ENCODE data around the gene FCRLA. TPM values are rescaled to one million over a fixed set of nuclear protein-coding genes. Genes with fewer than 3 reads are reported as not detected.
"Not testable (repeated sequence)": the region's sequence is repeated elsewhere in the genome, so short reads cannot be mapped to it uniquely, and the experiment has no call there.

The FCRLA gene
- total and polyA plus RNA-seq, 2 donors = 0.48 TPM; not detected in 1

DNA sequence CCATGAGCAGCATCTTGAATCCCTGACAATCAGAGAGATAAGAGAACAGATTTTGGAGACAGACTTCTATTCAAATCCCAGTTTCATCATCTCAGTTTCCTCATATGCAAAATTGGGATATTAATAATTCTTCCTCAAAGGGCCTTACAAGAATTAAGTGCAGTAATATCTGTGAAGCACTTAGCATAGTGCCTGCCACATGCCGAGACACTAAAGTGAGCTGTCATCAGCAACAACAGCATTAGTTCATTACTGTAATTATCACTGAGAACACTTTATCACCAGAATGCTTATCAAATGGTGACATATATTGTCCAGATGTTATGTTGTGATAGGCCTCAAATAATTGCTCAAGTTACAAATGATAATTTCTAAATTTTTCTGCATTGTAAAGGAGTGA is 13.4 kb downstream of the FCRLA start:
- no peaks in the 10 kb centered on the region for H3K36me3 ChIP-seq (ENCODE audit: insufficient read depth)
- WGBS = 72% methylated on average over 1 of the region's 1 CpG
- H3K27ac ChIP-seq (ENCODE audit: low read depth) = no peak overlapping the region
- H3K4me3 ChIP-seq (ENCODE audit: low read depth, low read length) = no peak overlapping the region
- no peaks in the 10 kb centered on the region for H3K4me1 ChIP-seq (ENCODE audit: insufficient read depth)
- no peak for DNase-seq (ENCODE audit: extremely low spot score)

GRCh38 chr1:161720956-161721737 is 14.1 kb downstream of the FCRLA start, which contains the start of gene FCRLB:
TSS of gene FCRLB (plus strand) at chr1:161721544. CDS start at chr1:161722673, 1,129 bp downstream.
- Histone ChIP-seq H3K27ac (ENCODE audit: low read depth) (no peak within 1 kb of the TSS), H3K36me3 (ENCODE audit: insufficient read depth) (no peaks in the 10 kb centered on the region), H3K4me1 (ENCODE audit: insufficient read depth) (peaks cover 2% of the 10 kb centered on the region), H3K4me3 (ENCODE audit: low read depth, low read length) (no peak within 1 kb of the TSS)
- WGBS = 33% methylated on average over 4 of the region's 4 CpGs
- no peak for DNase-seq (ENCODE audit: extremely low spot score)

- Histone ChIP-seq H3K4me1 (ENCODE audit: insufficient read depth) (peaks cover 2% of the 10 kb centered on the region), H3K36me3 (ENCODE audit: insufficient read depth) (no peaks in the 10 kb centered on the region), H3K27ac (ENCODE audit: low read depth) (no peak overlapping the region), H3K4me3 (ENCODE audit: low read depth, low read length) (no peak overlapping the region)
- DNase-seq (ENCODE audit: extremely low spot score) = no peak
- WGBS = 62% methylated on average over 8 of the region's 8 CpGs
Measured at GRCh38 chr1:161721738-161722343, 14.8 kb downstream of the FCRLA start.

GRCh38 chr1:161722406-161722805 is 15.4 kb downstream of the FCRLA start:
- DNase-seq (ENCODE audit: extremely low spot score) = no peak
- H3K4me1 ChIP-seq (ENCODE audit: insufficient read depth) = peaks cover 2% of the 10 kb centered on the region
- no peaks in the 10 kb centered on the region for H3K36me3 ChIP-seq (ENCODE audit: insufficient read depth)
- 98% methylated on average over 1 of the region's 1 CpG for WGBS
- H3K27ac ChIP-seq (ENCODE audit: low read depth) = no peak overlapping the region
- no peak overlapping the region for H3K4me3 ChIP-seq (ENCODE audit: low read depth, low read length)

DNA sequence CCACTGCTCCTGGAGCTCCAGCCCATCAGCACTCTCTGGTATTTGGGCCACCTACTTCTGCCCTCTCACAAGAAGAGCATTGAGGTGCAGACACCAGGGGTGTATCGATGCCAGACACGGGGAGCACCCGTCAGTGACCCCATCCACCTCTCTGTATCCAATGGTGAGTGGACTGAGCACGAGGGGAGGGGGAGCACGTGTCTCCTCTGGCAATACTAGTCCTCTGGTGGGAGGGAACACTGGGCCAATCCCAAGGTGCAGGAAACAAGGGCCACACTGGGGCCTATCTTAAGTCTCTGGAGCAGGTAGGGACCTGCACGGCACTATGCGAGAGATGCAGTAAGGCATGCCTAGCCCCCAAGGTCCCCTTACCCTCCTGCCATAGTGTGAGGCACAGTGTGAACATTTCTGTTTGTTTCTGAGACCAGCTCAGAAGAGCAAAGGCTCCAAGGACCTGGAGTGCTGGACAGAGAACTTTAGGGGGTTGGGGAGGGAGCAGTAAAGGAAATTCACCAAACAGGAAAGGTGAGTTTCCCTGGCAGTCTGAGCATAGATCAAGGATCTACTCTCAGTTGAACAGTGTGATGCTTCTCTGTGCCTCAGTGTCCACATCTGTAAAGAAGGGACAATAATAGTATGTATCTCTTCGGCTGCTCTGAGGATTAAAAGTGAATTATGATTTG is 16.6 kb downstream of the FCRLA start:
- H3K27ac ChIP-seq (ENCODE audit: low read depth) = no peak overlapping the region
- H3K4me1 ChIP-seq (ENCODE audit: insufficient read depth) = peaks cover 2% of the 10 kb centered on the region
- no peak overlapping the region for H3K4me3 ChIP-seq (ENCODE audit: low read depth, low read length)
- DNase-seq (ENCODE audit: extremely low spot score) = no peak
- H3K36me3 ChIP-seq (ENCODE audit: insufficient read depth) = no peaks in the 10 kb centered on the region
- WGBS = 82% methylated on average over 8 of the region's 8 CpGs

DNA sequence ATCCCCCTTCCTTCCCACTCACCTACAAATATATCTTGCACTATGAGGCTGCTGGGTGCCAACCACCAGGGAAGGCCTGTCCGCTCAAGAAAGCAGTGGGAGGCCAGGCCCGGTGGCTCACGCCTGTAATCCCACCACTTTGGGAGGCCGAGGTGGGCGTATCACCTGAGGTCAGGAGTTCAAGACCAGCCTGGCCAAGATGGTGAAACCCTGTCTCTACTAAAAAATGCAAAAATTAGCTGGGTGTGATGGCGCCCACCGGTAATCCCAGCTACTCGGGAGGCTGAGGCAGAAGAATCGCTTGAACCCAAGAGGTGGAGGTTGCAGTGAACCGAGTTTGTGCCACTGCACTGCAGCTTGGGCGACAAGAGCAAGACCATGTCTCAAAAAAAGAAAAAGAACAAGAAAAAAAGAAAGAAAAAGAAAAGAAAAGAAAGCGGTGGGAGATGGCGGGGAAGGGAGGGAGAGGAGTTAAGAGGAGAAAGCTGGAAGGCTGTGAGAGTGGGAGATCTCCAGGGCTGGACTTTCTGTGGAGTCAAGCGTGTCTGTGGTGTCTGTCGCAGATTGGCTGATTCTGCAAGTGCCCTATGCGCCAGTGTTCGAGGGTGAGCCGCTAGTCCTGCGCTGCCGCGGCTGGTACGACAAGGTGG is 18.4 kb downstream of the FCRLA start:
- WGBS = 45% methylated on average over 22 of the region's 22 CpGs
- not testable (repeated sequence) for DNase-seq (ENCODE audit: extremely low spot score); H3K4me1 ChIP-seq (ENCODE audit: insufficient read depth); H3K27ac ChIP-seq (ENCODE audit: low read depth); H3K36me3 ChIP-seq (ENCODE audit: insufficient read depth)
- H3K4me3 ChIP-seq (ENCODE audit: low read depth, low read length) = peak overlapping the region; percentile 62

DNA sequence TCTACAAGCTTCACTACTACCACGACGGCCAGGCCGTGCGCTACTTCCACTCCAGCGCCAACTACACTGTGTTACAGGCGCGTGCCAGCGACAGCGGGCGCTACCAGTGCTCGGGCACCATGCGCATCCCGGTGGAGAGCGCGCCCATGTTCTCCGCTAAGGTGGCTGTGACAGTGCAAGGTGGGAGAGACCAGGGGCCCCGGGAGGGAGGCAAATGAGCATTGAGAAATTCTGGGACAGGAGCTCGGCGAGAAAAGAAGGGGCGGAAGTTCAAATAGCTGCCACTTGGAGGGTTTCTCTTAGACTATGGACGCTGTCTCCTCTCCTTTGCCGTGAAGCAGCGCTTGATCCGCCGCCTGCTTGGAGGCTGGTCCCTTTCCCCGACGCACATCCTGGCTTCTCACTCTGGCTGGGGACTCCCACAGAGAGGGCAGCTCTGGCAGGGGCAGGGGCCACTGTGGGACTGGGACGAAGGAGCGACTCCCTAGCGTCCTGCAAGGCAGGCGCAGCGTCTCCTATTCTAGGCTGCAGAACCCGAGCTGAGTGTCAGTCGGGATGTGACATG is 19.0 kb downstream of the FCRLA start:
- peak overlapping the region; percentile 78 for H3K27ac ChIP-seq (ENCODE audit: low read depth)
- H3K4me3 ChIP-seq (ENCODE audit: low read depth, low read length) = peak overlapping the region; percentile 62
- no peak for DNase-seq (ENCODE audit: extremely low spot score)
- H3K4me1 ChIP-seq (ENCODE audit: insufficient read depth) = peaks cover 2% of the 10 kb centered on the region
- H3K36me3 ChIP-seq (ENCODE audit: insufficient read depth) = no peaks in the 10 kb centered on the region
- WGBS = under 1% methylated on average over 34 of the region's 34 CpGs

- peak; percentile 87 for DNase-seq (ENCODE audit: extremely low spot score)
- Histone ChIP-seq H3K4me3 (ENCODE audit: low read depth, low read length) (peak overlapping the region; percentile 62), H3K4me1 (ENCODE audit: insufficient read depth) (peaks cover 2% of the 10 kb centered on the region), H3K27ac (ENCODE audit: low read depth) (peak overlapping the region; percentile 93), H3K36me3 (ENCODE audit: insufficient read depth) (no peaks in the 10 kb centered on the region)
- WGBS = under 1% methylated on average over 83 of the region's 83 CpGs
Measured at GRCh38 chr1:161726473-161727255, 19.6 kb downstream of the FCRLA start.

GRCh38 chr1:161727256-161727924 is 20.4 kb downstream of the FCRLA start:
- 4% methylated on average over 38 of the region's 38 CpGs for WGBS
- Histone ChIP-seq H3K36me3 (ENCODE audit: insufficient read depth) (no peaks in the 10 kb centered on the region), H3K4me3 (ENCODE audit: low read depth, low read length) (peak overlapping the region; percentile 62), H3K4me1 (ENCODE audit: insufficient read depth) (peaks cover 2% of the 10 kb centered on the region), H3K27ac (ENCODE audit: low read depth) (peak overlapping the region; percentile 93)
- DNase-seq (ENCODE audit: extremely low spot score) = no peak

- 79% methylated on average over 4 of the region's 7 CpGs for WGBS
- Histone ChIP-seq H3K4me1 (ENCODE audit: insufficient read depth) (peaks cover 2% of the 10 kb centered on the region), H3K27ac (ENCODE audit: low read depth) (no peak overlapping the region), H3K4me3 (ENCODE audit: low read depth, low read length) (no peak overlapping the region), H3K36me3 (ENCODE audit: insufficient read depth) (no peaks in the 10 kb centered on the region)
- DNase-seq (ENCODE audit: extremely low spot score) = no peak
Measured at GRCh38 chr1:161728376-161729226, 21.6 kb downstream of the FCRLA start.

DNA sequence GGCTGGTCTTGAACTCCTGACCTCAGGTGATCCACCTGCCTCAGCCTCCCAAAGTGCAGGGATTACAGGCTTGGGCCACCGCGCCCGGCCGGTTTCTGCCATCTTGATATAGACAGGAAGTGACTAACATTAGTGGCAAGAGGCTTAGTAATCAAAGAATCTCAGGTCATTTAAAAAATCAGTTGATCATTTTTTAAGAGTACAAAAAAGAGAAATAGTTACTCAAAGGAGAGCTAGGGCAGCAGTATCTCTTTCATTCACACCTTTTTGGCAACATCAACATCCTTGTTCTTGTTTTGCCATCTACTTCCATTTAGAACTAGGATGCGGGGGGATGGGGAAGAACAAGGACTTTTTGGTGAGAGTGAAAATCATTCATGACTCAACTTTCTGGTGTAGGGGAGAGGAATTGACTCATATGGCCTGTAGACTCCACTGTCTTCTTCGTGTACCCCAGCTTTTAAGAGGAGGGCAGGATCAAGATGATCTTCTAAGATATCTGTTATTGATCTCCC is 23.1 kb downstream of the FCRLA start:
- no peak for DNase-seq (ENCODE audit: extremely low spot score)
- no peak overlapping the region for H3K4me3 ChIP-seq (ENCODE audit: low read depth, low read length)
- 81% methylated on average over 6 of the region's 6 CpGs for WGBS
- H3K36me3 ChIP-seq (ENCODE audit: insufficient read depth) = no peaks in the 10 kb centered on the region
- H3K27ac ChIP-seq (ENCODE audit: low read depth) = no peak overlapping the region
- H3K4me1 ChIP-seq (ENCODE audit: insufficient read depth) = peaks cover 2% of the 10 kb centered on the region

Data from urinary bladder (tissue), 4 donors.